ENCODE data around the gene TM4SF4. TPM values are rescaled to one million over a fixed set of nuclear protein-coding genes. Genes with fewer than 3 reads are reported as not detected.

TM4SF4 gene
- total RNA-seq, 1 experiment from 2014 or later, result not detected

GRCh38 chr3:149545049-149545448 is 70.6 kb downstream of the TM4SF4 start:
- no peak overlapping the region for H2BK5ac ChIP-seq (ENCODE audit: insufficient read length, low read length)
- H3K27me3 ChIP-seq (ENCODE audit: insufficient read depth, low read length), result no peaks in the 10 kb centered on the region
- H3K27me3 Mint-ChIP-seq (ENCODE audit: low read depth), result no peaks in the 10 kb centered on the region
- H3K4me3 Mint-ChIP-seq, result no peak overlapping the region
- H4K91ac ChIP-seq (ENCODE audit: insufficient read length, low read depth, low read length), result no peak overlapping the region
- H3K56ac ChIP-seq (ENCODE audit: insufficient read length, low read depth, low read length), result no peak overlapping the region
- H4K8ac ChIP-seq (replicated peaks; ENCODE audit: insufficient read length, low read depth, low read length), result no peak overlapping the region
- H3K23ac ChIP-seq (ENCODE audit: insufficient read length, low read depth, low read length), result no peak overlapping the region
- no peaks in the 10 kb centered on the region for H3K23me2 ChIP-seq (ENCODE audit: insufficient read length, low read depth, low read length, poor library complexity, severe bottlenecking)
- WGBS (ENCODE audit: extremely low coverage, insufficient read length, low lambda C conversion rate), result no CpG with 5 or more reads among the region's 2 CpGs
- no peak overlapping the region for H3K14ac ChIP-seq (ENCODE audit: insufficient read depth, low read length)
- H3K4me2 ChIP-seq (ENCODE audit: insufficient read depth, insufficient read length, low read length), result no peak overlapping the region
- DNase-seq, result no peak
- H3K4me1 Mint-ChIP-seq, result peaks cover 23 to 27% of the 10 kb centered on the region in 2 experiments
- H3K79me1 ChIP-seq (ENCODE audit: insufficient read depth, low read depth, low read length, poor library complexity, severe bottlenecking), result no peaks in the 10 kb centered on the region
- H4K5ac ChIP-seq (ENCODE audit: insufficient read length, low read depth, low read length), result no peak overlapping the region
- no peak overlapping the region for H3T11ph ChIP-seq (ENCODE audit: low read length)
- H2BK120ac ChIP-seq (ENCODE audit: low read depth, low read length, poor library complexity, severe bottlenecking), result no peak overlapping the region
- no peak overlapping the region for H3K4ac ChIP-seq (ENCODE audit: low read depth, low read length)
- no peak overlapping the region for H3K27ac ChIP-seq (ENCODE audit: insufficient read length, low read depth, low read length)
- H3K9me3 ChIP-seq (ENCODE audit: control insufficient read depth, low read depth, low read length), result no peaks in the 10 kb centered on the region
- no peak overlapping the region for H2BK20ac ChIP-seq (ENCODE audit: low read depth, low read length, poor library complexity, severe bottlenecking)
- peaks cover 5 to 20% (median 7%) of the 10 kb centered on the region in 3 experiments; a peak in 5 of 7 replicates for H3K36me3 Mint-ChIP-seq (ENCODE audit: insufficient read depth in 1 of 3, low read depth in 3 of 3)
- H3K9ac ChIP-seq (ENCODE audit: extremely low read depth, insufficient read length, low read length), result no peak overlapping the region
- no peaks in the 10 kb centered on the region for H3K9me3 Mint-ChIP-seq
- no peaks in the 10 kb centered on the region for H4K20me1 ChIP-seq (ENCODE audit: control insufficient read depth, insufficient read depth, insufficient read length)
- no peak overlapping the region for H2BK15ac ChIP-seq (ENCODE audit: low read depth, low read length)
- no peak overlapping the region for H2AK5ac ChIP-seq (ENCODE audit: insufficient read length, low read length)
- no peak for TF ChIP-seq CTCF (conservative IDR thresholded peaks at IDR 0.05)
- no peak overlapping the region for H2BK12ac ChIP-seq (ENCODE audit: insufficient read length, low read depth, low read length)
- no peak overlapping the region for H3K18ac ChIP-seq (ENCODE audit: insufficient read length, low read depth, low read length)
- no peaks in the 10 kb centered on the region; the same call in 1 of the 2 replicates for H3K4me1 ChIP-seq (ENCODE audit: insufficient read depth, low read length)
- H3K79me2 ChIP-seq (ENCODE audit: insufficient read depth, low read length), result no peaks in the 10 kb centered on the region
- no peak overlapping the region for H3K27ac Mint-ChIP-seq
- H2AFZ ChIP-seq (ENCODE audit: low read length), result no peak overlapping the region
